ENCODE measurements around the gene PPFIBP2. TPM values are rescaled to one million over a fixed set of nuclear protein-coding genes. Genes with fewer than 3 reads are reported as not detected.

The PPFIBP2 gene
- total and polyA plus RNA-seq, 2 of the 13 experiments (the other 11 are each of a cell fraction or from before 2014, with no cell fraction given): 15.0 to 52.5 TPM

DNA sequence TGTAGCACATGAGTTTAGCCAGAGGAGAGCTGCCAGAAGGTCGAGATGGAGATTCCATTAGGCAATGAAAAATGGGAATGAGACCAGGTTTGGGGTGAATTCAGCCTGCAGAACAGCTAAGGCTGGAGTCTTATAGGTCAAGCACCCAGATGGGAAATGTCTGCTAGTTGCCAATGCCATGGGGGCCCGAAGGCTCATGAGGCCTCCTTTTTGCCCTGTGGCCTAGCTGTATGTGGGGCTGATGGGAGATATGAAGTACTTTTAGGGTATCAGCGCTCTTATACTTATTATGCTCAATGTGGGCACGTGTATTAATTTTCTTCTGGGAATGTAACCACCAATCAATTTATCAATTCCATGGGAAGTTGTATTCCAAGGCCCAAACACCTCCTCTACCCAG lies 8.7 kb downstream of the PPFIBP2 start:
- Histone ChIP-seq H3K9me3 (ENCODE audit: low read length) (no peaks in the 10 kb centered on the region), H3K9ac (ENCODE audit: insufficient read depth, low read depth, low read length) (no peak overlapping the region), H3K4me1 (ENCODE audit: insufficient read depth, low read length) (peaks cover 45% of the 10 kb centered on the region), H2AFZ (ENCODE audit: low read length) (no peak overlapping the region), H4K20me1 (ENCODE audit: insufficient read depth, low read length) (no peaks in the 10 kb centered on the region), H3K36me3 (replicated peaks in 1 of 2; ENCODE audit: control insufficient read depth in 1 of 2, insufficient read depth in 2 of 2, low read length in 2 of 2) (no peaks in the 10 kb centered on the region), H3K4me2 (ENCODE audit: low read depth, low read length) (no peak overlapping the region), H3K27ac (ENCODE audit: extremely low read length, insufficient read depth, low read length) (no peak overlapping the region), H3K4me3 (replicated peaks in 1 of 3; ENCODE audit: insufficient read depth in 1 of 3, low read depth in 2 of 3, low read length in 3 of 3) (no peak overlapping the region), H3K27me3 (ENCODE audit: control insufficient read depth in 1 of 2, insufficient read depth in 2 of 2, low read length in 2 of 2) (no peaks in the 10 kb centered on the region), H3K79me2 (ENCODE audit: insufficient read depth, low read length) (peaks cover 2% of the 10 kb centered on the region)
- no peak for TF ChIP-seq SP5 (CRISPR knock-in tag; IDR thresholded peaks at IDR 0.05; ENCODE audit: borderline replicate concordance, low read depth)
- TF ChIP-seq RARA (CRISPR knock-in tag; IDR thresholded peaks at IDR 0.05): no peak
- TF ChIP-seq, protein P1, sequence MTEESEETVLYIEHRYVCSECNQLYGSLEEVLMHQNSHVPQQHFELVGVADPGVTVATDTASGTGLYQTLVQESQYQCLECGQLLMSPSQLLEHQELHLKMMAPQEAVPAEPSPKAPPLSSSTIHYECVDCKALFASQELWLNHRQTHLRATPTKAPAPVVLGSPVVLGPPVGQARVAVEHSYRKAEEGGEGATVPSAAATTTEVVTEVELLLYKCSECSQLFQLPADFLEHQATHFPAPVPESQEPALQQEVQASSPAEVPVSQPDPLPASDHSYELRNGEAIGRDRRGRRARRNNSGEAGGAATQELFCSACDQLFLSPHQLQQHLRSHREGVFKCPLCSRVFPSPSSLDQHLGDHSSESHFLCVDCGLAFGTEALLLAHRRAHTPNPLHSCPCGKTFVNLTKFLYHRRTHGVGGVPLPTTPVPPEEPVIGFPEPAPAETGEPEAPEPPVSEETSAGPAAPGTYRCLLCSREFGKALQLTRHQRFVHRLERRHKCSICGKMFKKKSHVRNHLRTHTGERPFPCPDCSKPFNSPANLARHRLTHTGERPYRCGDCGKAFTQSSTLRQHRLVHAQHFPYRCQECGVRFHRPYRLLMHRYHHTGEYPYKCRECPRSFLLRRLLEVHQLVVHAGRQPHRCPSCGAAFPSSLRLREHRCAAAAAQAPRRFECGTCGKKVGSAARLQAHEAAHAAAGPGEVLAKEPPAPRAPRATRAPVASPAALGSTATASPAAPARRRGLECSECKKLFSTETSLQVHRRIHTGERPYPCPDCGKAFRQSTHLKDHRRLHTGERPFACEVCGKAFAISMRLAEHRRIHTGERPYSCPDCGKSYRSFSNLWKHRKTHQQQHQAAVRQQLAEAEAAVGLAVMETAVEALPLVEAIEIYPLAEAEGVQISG (CRISPR knock-in tag; IDR thresholded peaks at IDR 0.05): no peak
- no peak for TF ChIP-seq YY1 (IDR thresholded peaks at IDR 0.05; ENCODE audit: insufficient read depth, insufficient replicate concordance, low read depth, low read length)
- TF ChIP-seq, protein P2, sequence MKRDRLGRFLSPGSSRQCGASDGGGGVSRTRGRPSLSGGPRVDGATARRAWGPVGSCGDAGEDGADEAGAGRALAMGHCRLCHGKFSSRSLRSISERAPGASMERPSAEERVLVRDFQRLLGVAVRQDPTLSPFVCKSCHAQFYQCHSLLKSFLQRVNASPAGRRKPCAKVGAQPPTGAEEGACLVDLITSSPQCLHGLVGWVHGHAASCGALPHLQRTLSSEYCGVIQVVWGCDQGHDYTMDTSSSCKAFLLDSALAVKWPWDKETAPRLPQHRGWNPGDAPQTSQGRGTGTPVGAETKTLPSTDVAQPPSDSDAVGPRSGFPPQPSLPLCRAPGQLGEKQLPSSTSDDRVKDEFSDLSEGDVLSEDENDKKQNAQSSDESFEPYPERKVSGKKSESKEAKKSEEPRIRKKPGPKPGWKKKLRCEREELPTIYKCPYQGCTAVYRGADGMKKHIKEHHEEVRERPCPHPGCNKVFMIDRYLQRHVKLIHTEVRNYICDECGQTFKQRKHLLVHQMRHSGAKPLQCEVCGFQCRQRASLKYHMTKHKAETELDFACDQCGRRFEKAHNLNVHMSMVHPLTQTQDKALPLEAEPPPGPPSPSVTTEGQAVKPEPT (CRISPR knock-in tag; IDR thresholded peaks at IDR 0.05; ENCODE audit: low read depth): no peak
- no peak for TF ChIP-seq LCORL (IDR thresholded peaks at IDR 0.05)
- no peak for TF ChIP-seq LCORL (CRISPR knock-in tag; IDR thresholded peaks at IDR 0.05)
- TF ChIP-seq JUN (CRISPR knock-in tag; IDR thresholded peaks at IDR 0.05): no peak
- no peak for TF ChIP-seq ZNF607 (CRISPR knock-in tag; IDR thresholded peaks at IDR 0.05; ENCODE audit: borderline replicate concordance)
- no peak for TF ChIP-seq CBFB (CRISPR knock-in tag; IDR thresholded peaks at IDR 0.05)
- no peak for TF ChIP-seq ZNF792 (CRISPR knock-in tag; IDR thresholded peaks at IDR 0.05)
- no peak for TF ChIP-seq ZNF30 (CRISPR knock-in tag; IDR thresholded peaks at IDR 0.05)
- TF ChIP-seq ZNF292 (CRISPR knock-in tag; IDR thresholded peaks at IDR 0.05; ENCODE audit: borderline replicate concordance, low read depth): no peak
- no peak for TF ChIP-seq FOXM1 (CRISPR knock-in tag; IDR thresholded peaks at IDR 0.05)
- DNase-seq (ENCODE audit: low spot score) (no peak), ATAC-seq (no peak), FAIRE-seq (no peak)
- ChIA-PET CTCF (ENCODE audit: low intra/inter-chr PET ratio, low total read pairs) (no interaction called here), POLR2A (no interaction called here)
- WGBS (ENCODE audit: low lambda C conversion rate): 63% methylated on average over 4 of the region's 4 CpGs
- in situ Hi-C loops (cut with HindIII; ENCODE audit: extremely low pct_ligation_motif_present, low pct_unique_long_range_greater_than_20kb): no loop called here
- BruUV-seq (replicated peaks): no TSS peak
- intact Hi-C loops (cut with micrococcal nuclease; ENCODE audit: unreplicated experiment): no loop called here
